H1 (cell line): ENCODE measurements around the gene COLEC12. TPM values are rescaled to one million over a fixed set of nuclear protein-coding genes. Genes with fewer than 3 reads are reported as not detected.

Experiments used
- CTCF ChIA-PET: fragments of 300-600 bp; sonication (Branson Sonifier 250); formaldehyde crosslinking; loops from one replicate; lab custom pipeline; 2021; ENCODE audit not compliant: partially characterized antibody; lab: Charles Lee
- POLR2A ChIA-PET: fragments of 300-600 bp; sonication (Branson Sonifier 250); formaldehyde crosslinking; loops from one replicate; lab custom pipeline; 2021; ENCODE audit warnings: inconsistent platforms; ENCODE audit not compliant: partially characterized antibody; lab: Charles Lee
- DNase-seq, 2 experiments: peaks; one replicate each; pipeline versions ENCODE4 v3.0.0 to v3.0.0-alpha.2; 2010 to 2022; ENCODE audit warnings: low spot score in 2 of 2, low read depth in 1 of 2, mixed read lengths in 1 of 2
- FAIRE-seq: peaks from 2 replicates; lab custom pipeline; 2011; peaks lifted over from hg19 to GRCh38; lab: Jason Lieb, UNC
- H2AFZ ChIP-seq: 2 replicates; pipeline ENCODE4 v1.8.1; 2012; ENCODE audit warnings: low read length, inconsistent platforms
- H2AK5ac ChIP-seq: 2 replicates; pipeline ENCODE4 v1.6.1; 2013; ENCODE audit warnings: low read depth, low read length
- H2BK120ac ChIP-seq: replicated peaks from 2 replicates; pipeline ENCODE3; 2013; ENCODE audit warnings: low read depth, low read length, inconsistent platforms
- H2BK12ac ChIP-seq: 2 replicates; pipeline ENCODE4 v1.6.1; 2013; ENCODE audit warnings: low read depth, low read length
- H2BK15ac ChIP-seq: 2 replicates; pipeline ENCODE4 v1.6.1; 2013; ENCODE audit warnings: low read length
- H2BK20ac ChIP-seq: 2 replicates; pipeline ENCODE4 v1.6.1; 2013; ENCODE audit warnings: low read length
- H2BK5ac ChIP-seq: 2 replicates; pipeline ENCODE4 v1.6.1; 2013; ENCODE audit warnings: low read depth, low read length
- H3K14ac ChIP-seq: 2 replicates; pipeline ENCODE4 v1.6.1; 2013; ENCODE audit warnings: inconsistent platforms; ENCODE audit not compliant: insufficient read length
- H3K18ac ChIP-seq: 2 replicates; pipeline ENCODE4 v1.6.1; 2013; ENCODE audit warnings: low read length; ENCODE audit errors: extremely low read depth
- H3K23ac ChIP-seq: 2 replicates; pipeline ENCODE4 v1.6.1; 2013; ENCODE audit warnings: inconsistent platforms; ENCODE audit not compliant: insufficient read length
- H3K23me2 ChIP-seq: 2 replicates; pipeline ENCODE4 v1.6.1; 2013; ENCODE audit warnings: low read depth, low read length
- H3K27ac ChIP-seq: 2 replicates; pipeline ENCODE4 v1.6.1; 2011; ENCODE audit warnings: low read depth, low read length, inconsistent platforms
- H3K27me3 ChIP-seq, 4 experiments: replicated peaks in 1 of 4; 1 replicate in 1 of 4; 2 replicates in 3 of 4; pipeline versions ENCODE4 v1.6.1 to v1.8.1; 2011 to 2013; ENCODE audit warnings: low read length in 3 of 4, mild to moderate bottlenecking in 3 of 4, inconsistent platforms in 2 of 4, mixed read lengths in 2 of 4, moderate library complexity in 1 of 4; ENCODE audit not compliant: control insufficient read depth in 3 of 4, insufficient read depth in 3 of 4; ENCODE audit errors: extremely low read depth in 1 of 4
- H3K36me3 ChIP-seq, 4 experiments: 2 replicates each; pipeline versions ENCODE4 v1.6.1 to v1.8.1; 2011 to 2013; ENCODE audit warnings: mild to moderate bottlenecking in 4 of 4, low read length in 3 of 4, moderate library complexity in 2 of 4, control low read depth in 1 of 4, inconsistent platforms in 1 of 4; ENCODE audit not compliant: insufficient read depth in 4 of 4, control insufficient read depth in 2 of 4
- H3K4ac ChIP-seq: replicated peaks from 2 replicates; pipeline ENCODE3; 2013; ENCODE audit warnings: low read length, low read depth, mixed read lengths, inconsistent platforms; ENCODE audit not compliant: insufficient read length
- H3K4me1 ChIP-seq, 4 experiments: replicated peaks in 1 of 4; 1 replicate in 1 of 4; 2 replicates in 3 of 4; pipeline versions ENCODE4 v1.6.1 to v1.8.1; 2011 to 2013; ENCODE audit warnings: low read length in 3 of 4, inconsistent platforms in 2 of 4, mixed read lengths in 1 of 4; ENCODE audit not compliant: insufficient read depth in 4 of 4, control insufficient read depth in 3 of 4
- H3K4me2 ChIP-seq, 2 experiments: 2 replicates each; pipeline versions ENCODE4 v1.6.1 to v1.8.1; 2011 to 2013; ENCODE audit warnings: low read depth in 2 of 2, low read length in 2 of 2, control low read depth in 1 of 2, inconsistent platforms in 1 of 2, mild to moderate bottlenecking in 1 of 2; ENCODE audit not compliant: insufficient read depth in 1 of 2
- H3K4me3 ChIP-seq, 4 experiments: fragments of 200-600, 300-600 bp in 1 of 4; sonication (generic), shearing (Covaris generic), sonication (Bioruptor Twin) in 1 of 4; 2 replicates each; pipeline versions ENCODE4 v1.5.1 to v1.8.1; 2011 to 2016; ENCODE audit warnings: low read length in 4 of 4, low read depth in 3 of 4, control low read depth in 2 of 4, inconsistent platforms in 2 of 4, mild to moderate bottlenecking in 2 of 4, mixed read lengths in 1 of 4, moderate library complexity in 1 of 4; ENCODE audit not compliant: insufficient read depth in 2 of 4; ENCODE audit errors: extremely low read depth in 1 of 4
- H3K56ac ChIP-seq: replicated peaks from 2 replicates; pipeline ENCODE3; 2013; ENCODE audit warnings: low read depth, mild to moderate bottlenecking, mixed read lengths, low read length, inconsistent platforms; ENCODE audit not compliant: insufficient read length
- H3K79me1 ChIP-seq: 2 replicates; pipeline ENCODE4 v1.6.1; 2013; ENCODE audit warnings: low read depth, low read length, control low read depth
- H3K79me2 ChIP-seq, 2 experiments: 2 replicates each; pipeline versions ENCODE4 v1.6.1 to v1.8.1; 2012 to 2013; ENCODE audit warnings: low read length in 2 of 2, mild to moderate bottlenecking in 2 of 2, inconsistent platforms in 1 of 2; ENCODE audit not compliant: insufficient read depth in 2 of 2, control insufficient read depth in 1 of 2
- H3K9ac ChIP-seq, 4 experiments: replicated peaks in 1 of 4; 1 replicate in 1 of 4; 2 replicates in 3 of 4; pipeline versions ENCODE4 v1.6.1 to v1.8.1; 2011 to 2013; ENCODE audit warnings: low read depth in 3 of 4, low read length in 3 of 4, control low read depth in 2 of 4, mild to moderate bottlenecking in 2 of 4, moderate library complexity in 2 of 4, inconsistent platforms in 1 of 4; ENCODE audit errors: extremely low read depth in 1 of 4
- H3K9me3 ChIP-seq, 2 experiments: 2 replicates each; pipeline versions ENCODE4 v1.6.1 to v1.8.1; 2012 to 2013; ENCODE audit warnings: mild to moderate bottlenecking in 2 of 2, moderate library complexity in 2 of 2, control low read depth in 1 of 2, inconsistent platforms in 1 of 2, low read depth in 1 of 2, low read length in 1 of 2, mixed read lengths in 1 of 2; ENCODE audit not compliant: insufficient read depth in 2 of 2
- H4K20me1 ChIP-seq, 2 experiments: replicated peaks in 1 of 2; 2 replicates each; pipeline versions ENCODE3 to v1.8.1; 2011 to 2013; ENCODE audit warnings: inconsistent platforms in 2 of 2, low read length in 2 of 2, mild to moderate bottlenecking in 1 of 2; ENCODE audit not compliant: insufficient read depth in 2 of 2, control insufficient read depth in 1 of 2
- H4K5ac ChIP-seq: 2 replicates; pipeline ENCODE4 v1.6.1; 2013; ENCODE audit warnings: low read length, low read depth, mixed read lengths, inconsistent platforms; ENCODE audit not compliant: insufficient read length
- H4K8ac ChIP-seq: 2 replicates; pipeline ENCODE4 v1.8.0; 2013; ENCODE audit warnings: mild to moderate bottlenecking, moderate library complexity, low read length, inconsistent platforms; ENCODE audit not compliant: insufficient read depth; ENCODE audit errors: extremely low read depth
- H4K91ac ChIP-seq: replicated peaks from 2 replicates; pipeline ENCODE3; 2013; ENCODE audit warnings: low read length, mixed read lengths, inconsistent platforms; ENCODE audit not compliant: insufficient read length
- FOSL1 ChIP-seq: IDR thresholded peaks from 2 replicates; pipeline ENCODE4 v1.6.1; 2011; ENCODE audit warnings: mild to moderate bottlenecking, low read depth, low read length, moderate library complexity; ENCODE audit not compliant: insufficient read depth
- POU5F1 ChIP-seq: IDR thresholded peaks from 2 replicates; pipeline ENCODE4 v1.6.1; 2011; ENCODE audit warnings: low read depth, mild to moderate bottlenecking, low read length, moderate library complexity
- RAD21 ChIP-seq, 2 experiments: IDR thresholded peaks in 1 of 2; conservative IDR thresholded peaks in 1 of 2; 2 replicates each; pipeline ENCODE4 v1.6.1; 2011; ENCODE audit warnings: low read depth in 2 of 2, low read length in 2 of 2, improper control_type of control experiment in 1 of 2, inconsistent platforms in 1 of 2, mild to moderate bottlenecking in 1 of 2, moderate library complexity in 1 of 2
- SIN3A ChIP-seq, 2 experiments: IDR thresholded peaks in 1 of 2; conservative IDR thresholded peaks in 1 of 2; 2 replicates each; pipeline ENCODE4 v1.6.1; 2011 to 2012; ENCODE audit warnings: low read length in 2 of 2, improper control_type of control experiment in 1 of 2, low read depth in 1 of 2, mild to moderate bottlenecking in 1 of 2
- SP1 ChIP-seq: IDR thresholded peaks from 2 replicates; pipeline ENCODE4 v1.6.1; 2011; ENCODE audit warnings: low read depth, low read length
- SP4 ChIP-seq: IDR thresholded peaks from 2 replicates; pipeline ENCODE4 v1.6.1; 2012; ENCODE audit warnings: low read length, inconsistent platforms
- YY1 ChIP-seq: IDR thresholded peaks from 2 replicates; pipeline ENCODE4 v1.6.1; 2011; ENCODE audit warnings: low read depth, mild to moderate bottlenecking, low read length
- WGBS, 2 experiments: shearing (Covaris generic) in 1 of 2; methylation state at CpG; one replicate each; pipeline versions ENCODE4 v1.1.6 to v1.1.7; 2013 to 2015; ENCODE audit warnings: low lambda C conversion rate in 2 of 2, mixed read lengths in 2 of 2, inconsistent platforms in 1 of 2, low coverage in 1 of 2, missing lambda C conversion rate in 1 of 2; ENCODE audit not compliant: insufficient replicate concordance in 2 of 2, insufficient coverage in 1 of 2, insufficient read length in 1 of 2; ENCODE audit errors: extremely low coverage in 1 of 2, missing lambda C conversion rate in 1 of 2; 5-methylcytosine and 5-hydroxymethylcytosine counted together
- polyA plus RNA-seq, 7 experiments: library from polyadenylated mRNA; depleted of rRNA in 3 of 7; stranded (reverse) in 5 of 7; unstranded in 2 of 7; fragments of >200 nt in 5 of 7; fragments of 200-250 nt in 2 of 7; gene quantifications; 1 replicate in 5 of 7; 2 replicates in 1 of 7; 4 replicates in 1 of 7; pipeline versions ENCODE4 v1.2.1 to v1.2.3, GENCODE V29; 2011 to 2013; ENCODE audit warnings: missing spikeins in 2 of 7, mixed read lengths in 2 of 7
- total RNA-seq: library from RNA; stranded (reverse); fragmentation: NEBNext Ultra II Directional; extraction: Animal tissue kit (Norgen Biotek cat#: 25700); gene quantifications from 2 replicates; pipeline ENCODE4 v1.2.1, GENCODE V29; 2021
- TF ChIP-seq, protein P1 (sequence below): IDR thresholded peaks from 2 replicates; pipeline ENCODE4 v1.6.1; 2012; ENCODE audit warnings: inconsistent platforms

The COLEC12 gene
- total and polyA plus RNA-seq, 2 of the 8 experiments (the other 6 are each of a cell fraction or from before 2014, with no cell fraction given) = 0.44 to 2.3 TPM

DNA sequence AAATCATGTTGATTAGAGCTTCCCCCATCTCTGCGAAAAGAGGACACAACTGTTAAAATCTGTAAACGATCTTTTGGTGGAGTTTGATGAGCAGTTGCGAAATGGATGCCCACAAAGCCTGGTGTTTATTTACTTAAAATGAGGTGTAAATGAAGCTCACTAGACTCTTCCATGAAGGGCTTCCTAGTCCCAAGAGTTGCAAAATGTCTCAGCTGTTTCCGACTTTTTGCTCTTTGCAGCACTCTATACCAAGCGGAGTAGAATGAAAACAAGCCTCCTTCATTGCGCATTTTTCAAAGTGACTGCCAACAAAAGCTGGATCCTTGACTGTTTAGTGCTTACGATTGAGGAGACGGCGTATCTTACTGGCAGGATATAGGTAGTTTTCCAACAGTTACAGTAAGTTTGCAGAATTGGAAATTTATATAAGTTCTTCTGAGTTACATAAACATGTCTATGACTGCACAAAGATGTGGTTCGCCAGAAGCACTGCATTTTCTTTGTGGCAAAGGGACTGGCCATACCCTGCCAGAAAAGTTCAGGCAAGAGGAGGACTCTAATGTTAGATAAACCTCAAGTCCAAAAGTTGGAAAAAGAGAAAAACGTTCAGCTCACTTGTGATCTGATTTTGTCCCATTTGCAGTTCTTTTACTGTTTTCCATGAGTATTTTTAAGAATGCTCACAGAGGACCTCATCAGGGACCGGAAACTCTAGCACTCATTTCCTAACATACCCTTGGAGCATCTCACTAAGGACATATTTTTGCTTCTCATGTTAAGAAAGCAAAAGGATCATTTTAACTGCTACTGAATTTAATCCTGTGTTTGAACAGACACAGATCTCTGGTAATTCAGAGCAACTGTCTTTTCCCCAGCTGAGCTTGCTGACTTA, 42.7 kb downstream of the COLEC12 start:
- no peak overlapping the region for H4K5ac ChIP-seq
- H3K4ac ChIP-seq = no peak overlapping the region
- no peak overlapping the region for H4K8ac ChIP-seq
- no peak overlapping the region for H3K23ac ChIP-seq
- H3K4me2 ChIP-seq = no peak overlapping the region
- H3K56ac ChIP-seq = no peak overlapping the region
- no peak overlapping the region for H2BK120ac ChIP-seq
- no peak overlapping the region for H3K14ac ChIP-seq
- no peak for FAIRE-seq
- WGBS, 2 experiments = 89% methylated on average over 12 of the region's 12 CpGs; no CpG with 5 or more reads in 1 of the 2 experiments
- no peaks in the 10 kb centered on the region for H3K79me1 ChIP-seq
- H4K91ac ChIP-seq = no peak overlapping the region
- TF ChIP-seq POU5F1 (no peak), YY1 (no peak), RAD21 (IDR thresholded peaks at IDR 0.05 in 1 of 2, conservative IDR thresholded peaks at IDR 0.05 in 1 of 2; ENCODE audit: low read depth in 2 of 2, low read length in 2 of 2) (no peak), SP1 (no peak), SP4 (no peak), FOSL1 (no peak), SIN3A (conservative IDR thresholded peaks at IDR 0.05 in 1 of 2, IDR thresholded peaks at IDR 0.05 in 1 of 2; ENCODE audit: low read depth in 1 of 2, low read length in 2 of 2) (no peak)
- TF ChIP-seq, protein P1, sequence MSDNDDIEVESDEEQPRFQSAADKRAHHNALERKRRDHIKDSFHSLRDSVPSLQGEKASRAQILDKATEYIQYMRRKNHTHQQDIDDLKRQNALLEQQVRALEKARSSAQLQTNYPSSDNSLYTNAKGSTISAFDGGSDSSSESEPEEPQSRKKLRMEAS = no peak
- H3K27ac ChIP-seq = no peak overlapping the region
- no peaks in the 10 kb centered on the region for H3K36me3 ChIP-seq
- peak overlapping the region; percentile 18; the same call in 1 of the 2 replicates for H2AFZ ChIP-seq
- no peak overlapping the region for H3K18ac ChIP-seq
- H3K9ac ChIP-seq = no peak overlapping the region
- no peak for DNase-seq
- H2BK20ac ChIP-seq = no peak overlapping the region
- ChIA-PET CTCF (interaction anchor here (0.8 to 1.5 kb wide), 6 partner anchors 19 to 166 kb away, joined by 3 to 5 read pairs (median 3); no protein-coding TSS in a partner anchor), POLR2A (interaction anchor here (0.6 kb wide), 1 partner anchor 293 kb away, joined by 3 read pairs; no protein-coding TSS in a partner anchor)
- peaks cover 0 to 2% of the 10 kb centered on the region in 2 experiments; a peak in 1 of 4 replicates for H3K9me3 ChIP-seq
- peaks cover 0 to 2% (median 0%) of the 10 kb centered on the region in 4 experiments; a peak in 3 of 7 replicates for H3K4me1 ChIP-seq
- no peak overlapping the region for H2BK12ac ChIP-seq
- no peaks in the 10 kb centered on the region for H3K79me2 ChIP-seq
- H3K27me3 ChIP-seq = no peaks in the 10 kb centered on the region
- no peak overlapping the region for H3K4me3 ChIP-seq
- H2BK5ac ChIP-seq = no peak overlapping the region
- H4K20me1 ChIP-seq = no peaks in the 10 kb centered on the region
- H3K23me2 ChIP-seq = no peaks in the 10 kb centered on the region
- 0 out of 2 replicates have a peak overlapping the region, but pooled peaks have one; percentile 45 for H2AK5ac ChIP-seq
- no peak overlapping the region for H2BK15ac ChIP-seq
